GM18505 (cell line): ENCODE results near the gene ALDH9A1.
"Not testable (repeated sequence)": the region's sequence is repeated elsewhere in the genome, so short reads cannot be mapped to it uniquely, and the experiment has no call there.

ENCODE experiments used
- ATAC-seq: cut with Tn5 transposase; IDR thresholded peaks from one replicate; pipeline ENCODE4 v1.9.1; 2021; ENCODE audit not compliant: unreplicated experiment
- POLR2A ChIP-seq: IDR thresholded peaks from 4 replicates; pipeline ENCODE4 v1.6.1; 2011; ENCODE audit warnings: borderline replicate concordance; ENCODE audit not compliant: insufficient read depth, insufficient read length; ENCODE audit errors: extremely low read depth

Gene ALDH9A1

GRCh38 chr1:165707984-165708706 is 9.8 kb upstream of the ALDH9A1 start:
- TF ChIP-seq POLR2A = no peak
- no peak for ATAC-seq

- no peak for ATAC-seq
- no peak for TF ChIP-seq POLR2A
These were observed 5.3 kb upstream of the ALDH9A1 start for GRCh38 chr1:165703648-165704047.

GRCh38 chr1:165701922-165702321 is 3.6 kb upstream of the ALDH9A1 start:
- ATAC-seq = not testable (repeated sequence)

- ATAC-seq = no peak
- TF ChIP-seq POLR2A = no peak
These were observed 1.2 kb upstream of the ALDH9A1 start for GRCh38 chr1:165699577-165699976.

- TF ChIP-seq POLR2A = no peak
- peak; percentile 6 for ATAC-seq
These were observed 345 bp upstream of the ALDH9A1 start for GRCh38 chr1:165698761-165699052.

GRCh38 chr1:165697491-165697880 is 876 bp downstream of the ALDH9A1 start:
- TF ChIP-seq POLR2A = no peak
- ATAC-seq = no peak

GRCh38 chr1:165696625-165697100 is 1.7 kb downstream of the ALDH9A1 start:
- no peak for TF ChIP-seq POLR2A

GRCh38 chr1:165695031-165695430 is 3.3 kb downstream of the ALDH9A1 start:
- no peak for ATAC-seq
- no peak for TF ChIP-seq POLR2A

More at GRCh38 chr1:165696625-165697100, 1.7 kb downstream of the ALDH9A1 start:
- ATAC-seq = no peak

- no peak for TF ChIP-seq POLR2A
- no peak for ATAC-seq
These were observed 10.3 kb downstream of the ALDH9A1 start for GRCh38 chr1:165688046-165688445.

- no peak for TF ChIP-seq POLR2A
- peak; percentile 33 for ATAC-seq
These were observed 11.4 kb downstream of the ALDH9A1 start for GRCh38 chr1:165686971-165687433.

GRCh38 chr1:165686121-165686970 is 12.0 kb downstream of the ALDH9A1 start:
- peak; percentile 63 for ATAC-seq
- TF ChIP-seq POLR2A = no peak

- no peak for TF ChIP-seq POLR2A
- no peak for ATAC-seq
These were observed 14.4 kb downstream of the ALDH9A1 start for GRCh38 chr1:165683848-165684485.

- not testable (repeated sequence) for ATAC-seq
These were observed 17.6 kb downstream of the ALDH9A1 start for GRCh38 chr1:165680773-165681172.

GRCh38 chr1:165680303-165680702 is 18.1 kb downstream of the ALDH9A1 start:
- no peak for ATAC-seq
- TF ChIP-seq POLR2A = no peak
